ENCODE results near the gene PTH.

PTH gene

GRCh38 chr11:13448876-13449275 lies 46.9 kb downstream of the PTH start:
- DNase-seq (ENCODE audit: low spot score): no peak

- no peak for DNase-seq (ENCODE audit: low spot score)
Measured at GRCh38 chr11:13446444-13446843, 49.4 kb downstream of the PTH start.

- DNase-seq (ENCODE audit: low spot score): no peak
Measured at GRCh38 chr11:13445588-13445987, 50.2 kb downstream of the PTH start.
